Epithelial cell of esophagus (primary cell): ENCODE measurements around the gene IFI27L1.

Source experiments
- DNase-seq: peaks from one replicate; pipeline ENCODE4 v3.0.0; 2010; ENCODE audit warnings: low read depth
- H3K4me3 ChIP-seq: 2 replicates; pipeline ENCODE4 v1.5.1; 2011; ENCODE audit warnings: mild to moderate bottlenecking, low read length, control low read depth
- TF ChIP-seq, protein P1 (sequence below): IDR thresholded peaks from 2 replicates; pipeline ENCODE4 v1.5.1; 2011; ENCODE audit warnings: low read depth, mild to moderate bottlenecking, low read length, control low read depth, inconsistent platforms; ENCODE audit not compliant: insufficient read depth; ENCODE audit errors: missing control alignments

IFI27L1 gene, protein sequence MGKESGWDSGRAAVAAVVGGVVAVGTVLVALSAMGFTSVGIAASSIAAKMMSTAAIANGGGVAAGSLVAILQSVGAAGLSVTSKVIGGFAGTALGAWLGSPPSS

DNA sequence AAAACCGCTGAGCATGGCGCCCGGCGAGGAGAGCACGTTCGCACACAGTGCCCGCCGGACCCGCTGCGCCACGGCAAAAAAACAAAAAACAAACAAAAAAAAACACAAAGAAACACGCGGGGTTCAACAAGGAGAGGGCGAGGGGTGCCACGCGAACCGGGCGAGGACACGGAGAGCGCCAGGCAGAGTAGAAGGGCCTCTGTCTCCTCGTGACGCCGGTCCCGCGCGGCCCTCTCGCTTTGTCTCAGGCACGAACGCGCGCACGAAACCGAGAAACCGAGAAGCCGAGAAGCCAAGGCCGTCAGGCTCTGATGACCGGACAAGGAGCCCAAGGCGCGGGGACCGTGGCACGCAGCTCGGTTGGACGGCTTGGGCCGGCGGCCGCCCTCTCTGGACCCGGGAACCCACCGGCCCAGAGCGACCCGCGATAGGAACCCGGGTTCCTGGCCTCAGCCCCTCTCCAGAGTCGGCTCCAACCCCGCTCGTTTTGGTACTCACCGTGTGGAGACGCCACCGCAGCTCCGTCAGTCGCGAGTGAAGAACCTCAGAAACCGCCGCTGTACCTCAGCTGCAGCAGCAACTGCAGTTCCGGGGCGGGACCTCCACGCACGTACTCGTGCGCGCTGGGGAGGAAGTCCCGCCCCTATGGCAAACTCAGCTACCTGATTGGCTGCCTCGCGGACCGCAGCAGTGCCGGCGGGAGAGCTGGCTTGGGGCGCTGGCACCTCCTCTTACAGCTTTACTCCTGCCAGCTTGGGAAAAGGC lies at the start of gene IFI27L1, which contains the start of gene DDX24:
IFI27L1 (plus strand) TSS at position 690 of the 765 bp plus-strand sequence. CDS start 15,628 bp downstream, outside the sequence.
DDX24 (minus strand) TSS at position 582 of the 765 bp plus-strand sequence. CDS start 1,460 bp downstream, outside the sequence.
- TF ChIP-seq, protein P1, sequence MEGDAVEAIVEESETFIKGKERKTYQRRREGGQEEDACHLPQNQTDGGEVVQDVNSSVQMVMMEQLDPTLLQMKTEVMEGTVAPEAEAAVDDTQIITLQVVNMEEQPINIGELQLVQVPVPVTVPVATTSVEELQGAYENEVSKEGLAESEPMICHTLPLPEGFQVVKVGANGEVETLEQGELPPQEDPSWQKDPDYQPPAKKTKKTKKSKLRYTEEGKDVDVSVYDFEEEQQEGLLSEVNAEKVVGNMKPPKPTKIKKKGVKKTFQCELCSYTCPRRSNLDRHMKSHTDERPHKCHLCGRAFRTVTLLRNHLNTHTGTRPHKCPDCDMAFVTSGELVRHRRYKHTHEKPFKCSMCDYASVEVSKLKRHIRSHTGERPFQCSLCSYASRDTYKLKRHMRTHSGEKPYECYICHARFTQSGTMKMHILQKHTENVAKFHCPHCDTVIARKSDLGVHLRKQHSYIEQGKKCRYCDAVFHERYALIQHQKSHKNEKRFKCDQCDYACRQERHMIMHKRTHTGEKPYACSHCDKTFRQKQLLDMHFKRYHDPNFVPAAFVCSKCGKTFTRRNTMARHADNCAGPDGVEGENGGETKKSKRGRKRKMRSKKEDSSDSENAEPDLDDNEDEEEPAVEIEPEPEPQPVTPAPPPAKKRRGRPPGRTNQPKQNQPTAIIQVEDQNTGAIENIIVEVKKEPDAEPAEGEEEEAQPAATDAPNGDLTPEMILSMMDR: no peak
- peak; percentile 97 for DNase-seq
- peak within 1 kb of the TSS; percentile 85 for H3K4me3 ChIP-seq

DNA sequence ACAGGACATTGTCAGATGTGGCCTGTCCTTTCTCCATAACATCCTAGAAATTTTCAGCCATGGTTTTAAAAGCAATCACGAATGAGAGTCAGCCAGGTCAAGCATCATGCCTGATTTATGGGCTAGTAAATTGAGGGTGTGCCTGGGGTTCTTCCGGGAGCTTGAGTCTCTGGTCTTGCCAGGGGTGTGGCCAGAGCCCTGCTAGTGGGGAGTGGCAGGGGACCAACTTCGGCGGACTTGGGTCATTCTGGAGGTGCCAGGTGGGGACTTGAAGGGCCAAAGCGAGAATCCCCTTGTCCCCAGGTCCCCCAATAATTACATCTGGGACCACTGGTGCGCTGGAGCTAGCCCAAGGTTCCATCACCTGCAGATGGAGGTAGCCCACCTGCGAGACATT lies 49.2 kb upstream of the IFI27L1 start:
- no peak for DNase-seq
- no peak overlapping the region for H3K4me3 ChIP-seq

DNA sequence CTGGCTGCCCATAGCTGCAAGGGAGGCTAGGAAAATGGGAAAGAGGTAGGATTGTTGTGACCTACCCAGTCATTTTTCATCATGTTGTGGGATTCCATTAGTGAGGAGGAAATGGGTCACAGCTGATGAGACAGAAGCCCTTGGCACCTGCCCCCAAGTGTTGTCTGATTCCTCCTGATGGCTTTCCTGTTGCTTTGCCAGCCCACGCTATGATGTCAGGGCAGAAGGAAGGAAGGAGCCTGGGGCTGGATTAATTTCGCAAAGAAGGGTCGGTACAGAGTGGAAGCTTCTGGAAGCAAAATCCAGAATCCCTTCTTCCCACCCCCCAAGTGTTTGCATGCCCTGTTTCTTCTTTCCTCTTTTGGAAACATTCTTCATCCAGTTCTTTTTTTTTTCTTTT lies 46.2 kb upstream of the IFI27L1 start:
- peak; percentile 17 for DNase-seq

More for the DNA sequence above, 49.2 kb upstream of the IFI27L1 start:
- TF ChIP-seq, protein P1: no peak

DNA sequence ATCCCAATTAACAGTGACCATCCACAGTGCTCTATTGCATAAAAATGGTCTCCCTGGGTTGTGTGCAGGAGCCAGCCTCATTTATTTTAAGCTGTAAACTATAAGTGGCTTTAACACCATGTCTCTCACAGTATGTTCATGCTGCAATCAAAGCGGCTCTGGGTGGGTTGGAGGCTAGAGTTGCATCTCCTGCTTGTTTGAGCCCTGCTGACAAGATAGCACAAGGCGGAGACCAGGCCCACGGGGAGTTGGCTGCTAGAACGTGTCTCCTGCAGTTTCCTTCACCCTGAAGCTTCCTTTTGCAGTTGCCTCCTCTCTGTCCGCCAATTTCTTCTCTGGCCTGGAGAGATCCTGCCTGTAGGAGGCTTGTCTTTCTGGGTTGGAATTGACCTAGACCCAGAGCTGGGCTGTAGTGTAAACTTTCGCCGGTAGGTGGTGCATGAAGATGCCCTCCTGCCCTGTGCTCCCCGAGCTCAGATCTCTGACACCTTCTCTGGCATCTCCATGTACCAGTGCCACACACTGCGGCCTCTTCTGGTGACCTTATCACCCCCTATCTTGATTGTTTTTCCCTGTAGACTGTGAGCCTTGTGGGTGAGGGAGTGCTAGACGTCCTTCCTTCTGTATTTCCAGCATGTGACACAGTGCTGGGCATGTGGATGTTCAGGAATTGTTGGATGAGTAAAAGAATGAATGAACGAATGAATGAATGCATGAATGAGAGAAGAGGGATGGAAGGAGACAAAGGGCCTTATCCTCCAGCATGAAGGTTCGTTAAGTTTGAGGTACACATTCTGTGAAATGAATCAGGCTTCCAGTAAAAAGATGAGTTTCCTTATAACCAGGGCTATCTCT lies 44.6 kb upstream of the IFI27L1 start:
- peak; percentile 72 for DNase-seq
- H3K4me3 ChIP-seq: no peak overlapping the region
- TF ChIP-seq, protein P1: peak; percentile 89

More for the DNA sequence above, 46.2 kb upstream of the IFI27L1 start:
- no peak overlapping the region for H3K4me3 ChIP-seq
- TF ChIP-seq, protein P1: no peak

DNA sequence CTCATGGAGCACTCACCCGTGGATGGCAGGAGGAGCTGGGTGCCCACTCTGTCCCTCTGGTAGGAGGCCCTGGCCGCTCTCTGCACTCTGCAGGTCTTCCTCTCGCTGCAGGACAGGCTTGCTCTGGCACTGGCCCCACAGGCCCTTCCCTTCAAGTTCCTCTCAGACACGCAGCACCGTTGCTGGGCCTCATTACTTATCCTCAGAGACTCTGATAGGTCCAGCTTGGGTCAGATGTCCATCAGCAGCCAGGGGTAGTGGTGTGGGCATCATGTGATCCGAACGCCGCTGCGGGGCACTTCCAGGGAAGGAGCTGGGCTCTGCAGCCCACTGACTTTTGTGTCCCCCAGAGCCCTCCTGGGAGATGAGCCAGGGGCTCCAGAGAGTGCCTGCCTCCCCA lies 43.2 kb upstream of the IFI27L1 start:
- no peak overlapping the region for H3K4me3 ChIP-seq
- no peak for DNase-seq
- TF ChIP-seq, protein P1: no peak

DNA sequence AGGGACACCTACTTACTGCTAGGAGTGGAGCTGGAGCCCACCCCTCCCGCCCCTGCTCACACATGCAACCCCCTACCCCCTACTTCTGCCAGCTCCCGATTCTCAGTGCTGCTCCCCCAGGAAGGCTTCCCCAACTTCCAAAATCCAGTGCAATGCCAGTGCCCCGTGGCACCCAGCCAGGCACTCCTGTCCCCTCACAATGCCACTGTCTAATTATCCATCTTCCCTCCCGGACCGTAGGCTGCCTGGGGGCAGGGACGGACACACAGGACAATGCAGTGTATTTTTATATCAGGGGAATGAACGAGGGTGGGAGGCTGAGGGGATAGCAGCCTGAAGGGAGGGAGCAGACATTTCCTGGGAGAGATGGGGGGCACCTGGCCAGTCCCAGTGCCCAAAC lies 42.6 kb upstream of the IFI27L1 start:
- DNase-seq: no peak
- TF ChIP-seq, protein P1: no peak
- no peak overlapping the region for H3K4me3 ChIP-seq
